ENCODE data around the gene DCUN1D2. TPM values are rescaled to one million over a fixed set of nuclear protein-coding genes. Genes with fewer than 3 reads are reported as not detected.

Gene DCUN1D2
- total RNA-seq, 2 donors from 2014 or later = 35.8 to 44.7 TPM

- Histone ChIP-seq H3K36me3 (ENCODE audit: control insufficient read depth, insufficient read depth, low read length) (peaks cover 8% of the 10 kb centered on the region), H3K9me3 (ENCODE audit: control insufficient read depth, low read length) (no peaks in the 10 kb centered on the region), H3K4me3 (ENCODE audit: low read length) (no peak overlapping the region), H3K27me3 (ENCODE audit: control insufficient read depth, insufficient read depth, low read length, poor library complexity, severe bottlenecking) (no peaks in the 10 kb centered on the region), H3K9ac (ENCODE audit: extremely low read depth, low read length, poor library complexity, severe bottlenecking) (no peak overlapping the region), H3K4me1 (ENCODE audit: control insufficient read depth, insufficient read depth, low read length) (no peaks in the 10 kb centered on the region), H3K27ac (ENCODE audit: low read depth, low read length) (no peak overlapping the region)
- Mint-ChIP-seq H3K4me3 (no peak overlapping the region), H3K4me1 (peaks cover 4% of the 10 kb centered on the region), H3K9me3 (peaks cover 1% of the 10 kb centered on the region), H3K27me3 (ENCODE audit: insufficient read depth) (no peaks in the 10 kb centered on the region), H3K27ac (peak overlapping the region; percentile 71), H3K36me3 (ENCODE audit: low read depth) (peaks cover 33% of the 10 kb centered on the region)
- no peak for TF ChIP-seq CTCF (conservative IDR thresholded peaks at IDR 0.05)
- DNase-seq = peak; percentile 43
- WGBS, 2 experiments (ENCODE audit: insufficient coverage in 1 of 2, insufficient read length in 1 of 2) = 92 to 94% methylated on average over 27 to 29 of the region's 29 CpGs
These were observed 41.4 kb downstream of the DCUN1D2 start for GRCh38 chr13:113448885-113449692.

- Mint-ChIP-seq H3K36me3 (ENCODE audit: low read depth) (peaks cover 32% of the 10 kb centered on the region), H3K27me3 (ENCODE audit: insufficient read depth) (no peaks in the 10 kb centered on the region), H3K4me1 (peaks cover 4% of the 10 kb centered on the region), H3K4me3 (no peak overlapping the region), H3K9me3 (peaks cover 1% of the 10 kb centered on the region), H3K27ac (peak overlapping the region; percentile 48)
- Histone ChIP-seq H3K27ac (ENCODE audit: low read depth, low read length) (no peak overlapping the region), H3K4me1 (ENCODE audit: control insufficient read depth, insufficient read depth, low read length) (no peaks in the 10 kb centered on the region), H3K9me3 (ENCODE audit: control insufficient read depth, low read length) (no peaks in the 10 kb centered on the region), H3K27me3 (ENCODE audit: control insufficient read depth, insufficient read depth, low read length, poor library complexity, severe bottlenecking) (no peaks in the 10 kb centered on the region), H3K36me3 (ENCODE audit: control insufficient read depth, insufficient read depth, low read length) (peaks cover 8% of the 10 kb centered on the region), H3K9ac (ENCODE audit: extremely low read depth, low read length, poor library complexity, severe bottlenecking) (no peak overlapping the region), H3K4me3 (ENCODE audit: low read length) (no peak overlapping the region)
- 55 to 77% methylated on average over 5 to 6 of the region's 6 CpGs for whole genome bisulfite sequencing, 2 experiments (ENCODE audit: insufficient coverage in 1 of 2, insufficient read length in 1 of 2)
- no peak for TF ChIP-seq CTCF (conservative IDR thresholded peaks at IDR 0.05)
- peak; percentile 62 for DNase-seq
These were observed 42.0 kb downstream of the DCUN1D2 start for GRCh38 chr13:113448545-113448884.

GRCh38 chr13:113447596-113447995 is 42.9 kb downstream of the DCUN1D2 start:
- no peak for TF ChIP-seq CTCF (conservative IDR thresholded peaks at IDR 0.05)
- H3K27ac Mint-ChIP-seq = no peak overlapping the region
- Histone ChIP-seq H3K27me3 (ENCODE audit: control insufficient read depth, insufficient read depth, low read length, poor library complexity, severe bottlenecking) (no peaks in the 10 kb centered on the region), H3K4me3 (ENCODE audit: low read length) (no peak overlapping the region), H3K27ac (ENCODE audit: low read depth, low read length) (no peak overlapping the region), H3K9me3 (ENCODE audit: control insufficient read depth, low read length) (peaks cover 5% of the 10 kb centered on the region), H3K4me1 (ENCODE audit: control insufficient read depth, insufficient read depth, low read length) (no peaks in the 10 kb centered on the region), H3K9ac (ENCODE audit: extremely low read depth, low read length, poor library complexity, severe bottlenecking) (no peak overlapping the region), H3K36me3 (ENCODE audit: control insufficient read depth, insufficient read depth, low read length) (peaks cover 4% of the 10 kb centered on the region)
- whole genome bisulfite sequencing, 2 experiments (ENCODE audit: insufficient coverage in 1 of 2, insufficient read length in 1 of 2) = 93 to 97% methylated on average over 6 of the region's 6 CpGs
- H3K4me3 Mint-ChIP-seq = no peak overlapping the region
- peaks cover 4% of the 10 kb centered on the region for H3K4me1 Mint-ChIP-seq
- DNase-seq = no peak
- H3K27me3 Mint-ChIP-seq (ENCODE audit: insufficient read depth) = no peaks in the 10 kb centered on the region
- H3K9me3 Mint-ChIP-seq = peaks cover 3% of the 10 kb centered on the region
- peaks cover 36% of the 10 kb centered on the region for H3K36me3 Mint-ChIP-seq (ENCODE audit: low read depth)
